ENCODE measurements around the gene CUL3. TPM values are rescaled to one million over a fixed set of nuclear protein-coding genes. Genes with fewer than 3 reads are reported as not detected.
"Not testable (repeated sequence)": the region's sequence is repeated elsewhere in the genome, so short reads cannot be mapped to it uniquely, and the experiment has no call there.

CUL3 gene
- total RNA-seq, 2 donors from 2014 or later: 86.4 to 103 TPM

DNA sequence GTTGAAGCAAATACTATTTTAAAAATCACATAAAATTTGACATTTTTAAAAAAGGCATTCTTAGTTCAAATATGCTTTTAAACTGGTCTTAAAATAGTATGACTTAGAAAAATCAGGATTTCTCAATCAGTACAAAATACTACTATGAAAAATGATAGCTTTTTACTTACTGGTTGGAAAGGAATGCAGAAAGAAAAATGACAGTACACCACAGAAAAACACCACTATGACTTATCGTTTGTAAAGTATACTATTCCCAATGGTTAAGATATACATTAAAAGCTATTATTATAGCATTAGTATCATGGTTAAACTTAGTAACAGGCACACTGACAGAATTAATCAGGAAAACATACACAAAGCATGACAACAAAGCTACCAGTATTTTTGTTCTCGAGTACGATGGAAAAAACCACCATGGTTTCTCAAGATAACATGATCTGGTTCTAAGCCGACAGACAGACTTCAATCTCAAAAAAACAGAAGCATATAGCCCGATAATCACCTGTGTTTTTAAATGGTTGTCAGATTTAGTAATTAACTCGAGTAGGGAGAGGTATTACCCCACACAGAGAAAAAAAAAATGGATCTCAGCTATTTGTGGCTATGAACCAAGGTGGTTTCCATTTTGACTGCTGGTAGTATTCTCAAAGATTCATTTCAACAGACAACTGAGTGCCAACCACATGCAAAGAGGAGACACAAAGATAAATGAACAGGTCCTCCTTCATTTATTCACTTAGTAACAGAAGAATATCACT lies 39.1 kb downstream of the CUL3 start:
- H3K36me3 Mint-ChIP-seq: peaks cover 5% of the 10 kb centered on the region
- no peaks in the 10 kb centered on the region for H3K27me3 Mint-ChIP-seq
- peaks cover 34 to 38% of the 10 kb centered on the region in 2 donors for H3K4me1 Mint-ChIP-seq (ENCODE audit: low read depth in 2 of 2)
- no peaks in the 10 kb centered on the region for H3K9me3 Mint-ChIP-seq
- ATAC-seq (peak in 1 of 2 donors; percentile 77), DNase-seq (ENCODE audit: low spot score) (no peak)
- peak overlapping the region; percentile 3 to 24 for H3K27ac Mint-ChIP-seq
- no peak overlapping the region for H3K4me3 Mint-ChIP-seq

DNA sequence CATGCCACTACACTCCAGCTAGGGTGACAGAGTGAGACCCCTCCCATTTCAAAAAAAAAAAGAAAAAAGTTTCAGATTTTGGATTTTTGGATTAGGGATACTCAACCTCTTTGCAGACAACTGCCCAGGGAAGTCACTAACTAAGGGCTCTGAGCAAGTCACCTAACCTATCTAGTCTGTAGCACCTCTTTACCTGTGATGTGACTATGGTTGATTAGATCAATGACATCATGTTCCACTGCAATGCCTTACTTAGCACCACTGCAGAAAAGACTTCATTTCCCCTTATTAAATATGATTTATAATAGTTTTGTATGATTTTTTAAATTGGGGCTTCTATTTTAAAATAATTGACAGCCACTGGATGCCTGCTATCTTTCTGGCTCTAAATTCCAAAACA lies 41.2 kb downstream of the CUL3 start:
- H3K4me3 Mint-ChIP-seq: no peak overlapping the region
- H3K36me3 Mint-ChIP-seq: peaks cover 11% of the 10 kb centered on the region
- ATAC-seq (no peak), DNase-seq (ENCODE audit: low spot score) (no peak)
- H3K9me3 Mint-ChIP-seq: no peaks in the 10 kb centered on the region
- H3K4me1 Mint-ChIP-seq (ENCODE audit: low read depth in 2 of 2): peaks cover 39 to 43% of the 10 kb centered on the region in 2 donors
- no peak overlapping the region for H3K27ac Mint-ChIP-seq
- H3K27me3 Mint-ChIP-seq: no peaks in the 10 kb centered on the region

DNA sequence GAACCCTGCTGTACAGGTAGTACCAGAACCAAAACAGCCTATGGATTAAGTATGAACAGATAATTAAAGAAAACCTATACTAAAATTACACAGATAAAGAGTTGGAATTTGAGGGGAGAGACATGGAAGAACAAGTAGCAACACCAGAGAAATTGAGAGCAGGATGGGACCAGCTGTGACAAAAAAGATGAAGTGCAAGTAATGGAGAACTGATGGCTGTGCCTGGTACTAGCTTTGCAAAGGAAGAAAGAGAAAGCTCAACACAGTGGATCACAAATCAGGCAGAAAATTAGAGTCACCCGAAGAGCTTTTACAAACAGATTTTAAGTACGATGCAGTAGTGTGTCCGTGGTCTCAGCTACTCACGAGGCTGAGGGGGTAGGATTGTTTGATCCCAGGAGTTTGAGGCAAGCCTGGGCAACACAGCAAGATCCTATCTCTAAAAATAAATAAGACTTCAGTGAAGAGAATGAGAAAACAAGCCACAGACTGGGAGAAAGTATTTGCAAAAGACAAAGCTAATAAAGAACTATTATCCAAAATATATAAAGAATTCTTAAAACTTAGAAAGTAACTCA lies 46.5 kb downstream of the CUL3 start:
- DNase-seq (ENCODE audit: low spot score) (no peak), ATAC-seq (no peak)
- Mint-ChIP-seq H3K27me3 (no peaks in the 10 kb centered on the region), H3K4me1 (ENCODE audit: low read depth in 2 of 2) (peaks cover 33 to 40% of the 10 kb centered on the region in 2 donors), H3K27ac (no peak overlapping the region), H3K36me3 (peaks cover 11% of the 10 kb centered on the region), H3K9me3 (no peaks in the 10 kb centered on the region), H3K4me3 (no peak overlapping the region)

DNA sequence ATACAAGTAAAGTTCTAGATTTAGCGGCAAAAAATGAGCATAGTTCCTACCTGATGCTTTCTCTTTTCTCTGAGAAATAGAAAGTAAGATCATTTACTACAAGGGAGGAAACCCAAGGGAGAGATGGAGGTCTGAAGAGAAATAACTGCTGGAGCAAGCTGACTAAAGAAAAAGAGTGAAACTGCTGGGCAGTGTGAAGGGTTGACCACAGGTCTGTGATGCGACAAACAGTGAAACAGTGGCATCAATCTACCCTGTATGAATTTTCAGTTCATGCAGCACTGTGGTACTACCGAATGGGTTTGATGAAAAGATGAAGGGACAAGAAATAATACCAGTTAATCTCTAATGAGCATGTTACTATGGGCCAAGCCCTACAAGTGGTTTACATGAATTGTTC lies 52.2 kb downstream of the CUL3 start:
- H3K27me3 Mint-ChIP-seq: no peaks in the 10 kb centered on the region

DNA sequence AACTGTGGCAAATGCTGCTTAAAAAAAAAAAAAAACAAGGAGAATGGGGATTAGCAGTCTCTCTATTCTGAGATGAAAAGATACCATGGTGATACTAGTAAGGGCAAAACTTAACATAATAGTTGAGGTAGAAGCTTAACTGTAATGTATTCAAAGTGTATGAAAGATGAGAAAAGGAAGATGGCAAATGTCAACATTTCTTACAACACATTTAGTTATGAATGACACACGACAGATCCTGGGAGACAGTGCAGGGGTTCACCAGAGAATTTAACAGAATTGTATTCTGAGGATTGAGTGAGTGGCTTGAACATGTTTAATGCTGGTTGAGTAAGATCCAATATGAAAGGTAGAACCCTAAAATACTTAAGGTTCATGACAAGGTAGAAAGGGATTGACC lies 52.7 kb downstream of the CUL3 start:
- H3K27me3 Mint-ChIP-seq: no peaks in the 10 kb centered on the region
- no peaks in the 10 kb centered on the region for H3K9me3 Mint-ChIP-seq
- ATAC-seq: no peak
- peak overlapping the region; percentile 5 for H3K4me3 Mint-ChIP-seq
- no peak for DNase-seq (ENCODE audit: low spot score)
- peak overlapping the region; percentile 7 to 44 for H3K27ac Mint-ChIP-seq
- H3K4me1 Mint-ChIP-seq (ENCODE audit: low read depth in 2 of 2): peaks cover 40 to 48% of the 10 kb centered on the region in 2 donors
- peaks cover 15% of the 10 kb centered on the region for H3K36me3 Mint-ChIP-seq

More for the DNA sequence above, 52.2 kb downstream of the CUL3 start:
- Mint-ChIP-seq H3K4me3 (peak overlapping the region; percentile 5), H3K27ac (peak overlapping the region; percentile 7 to 44), H3K36me3 (peaks cover 15% of the 10 kb centered on the region), H3K9me3 (no peaks in the 10 kb centered on the region), H3K4me1 (ENCODE audit: low read depth in 2 of 2) (peaks cover 37 to 43% of the 10 kb centered on the region in 2 donors)
- DNase-seq (ENCODE audit: low spot score): no peak
- peak in 1 of 2 donors; percentile 74 for ATAC-seq

DNA sequence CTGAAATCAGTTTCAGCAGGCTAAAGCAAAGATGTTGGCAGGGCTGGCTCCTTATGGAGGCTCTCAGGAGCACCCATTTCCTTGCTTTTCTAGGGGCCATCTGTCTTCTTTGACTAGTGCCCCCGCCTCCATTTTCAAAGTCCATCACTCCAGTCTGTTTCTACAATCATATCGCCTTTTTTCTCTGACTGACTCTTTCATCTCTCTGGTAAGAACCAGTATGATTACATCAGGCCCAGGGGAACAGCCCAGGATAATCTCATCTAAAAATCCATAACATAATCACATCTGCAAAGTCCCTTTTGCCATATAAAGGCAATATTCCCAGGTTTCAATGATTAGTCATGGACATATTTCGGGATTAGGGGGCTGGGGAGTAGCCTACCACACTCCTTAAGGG lies 57.0 kb downstream of the CUL3 start:
- ATAC-seq: no peak

DNA sequence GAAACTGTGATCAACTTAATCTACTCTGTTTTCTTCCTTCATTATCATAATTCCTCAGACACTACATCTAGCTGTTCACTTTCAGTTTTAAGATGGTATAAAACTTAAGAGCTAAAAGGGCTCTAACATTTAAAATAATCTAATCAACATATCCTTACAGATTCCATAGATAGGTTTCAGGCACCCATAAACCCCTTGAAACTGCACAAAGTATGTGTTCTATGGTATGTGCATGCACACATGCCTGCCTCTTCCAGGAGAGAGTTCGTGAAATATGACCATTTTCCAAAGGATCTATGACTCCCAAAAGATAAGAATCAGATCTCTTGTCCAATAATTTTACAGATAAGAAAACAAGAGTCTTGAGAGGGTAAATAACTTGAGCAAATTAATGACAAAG lies 59.4 kb downstream of the CUL3 start:
- ATAC-seq: no peak
- Mint-ChIP-seq H3K36me3 (no peaks in the 10 kb centered on the region), H3K9me3 (no peaks in the 10 kb centered on the region), H3K4me3 (no peak overlapping the region), H3K27me3 (no peaks in the 10 kb centered on the region), H3K4me1 (ENCODE audit: low read depth in 2 of 2) (peaks cover 41 to 52% of the 10 kb centered on the region in 2 donors), H3K27ac (peak overlapping the region; percentile 10 to 61)
- no peak for DNase-seq (ENCODE audit: low spot score)

More for the DNA sequence above, 57.0 kb downstream of the CUL3 start:
- DNase-seq (ENCODE audit: low spot score): no peak
- Mint-ChIP-seq H3K27ac (peak overlapping the region; percentile 18 to 56), H3K36me3 (peaks cover 14% of the 10 kb centered on the region), H3K9me3 (no peaks in the 10 kb centered on the region), H3K27me3 (no peaks in the 10 kb centered on the region), H3K4me1 (ENCODE audit: low read depth in 2 of 2) (peaks cover 56 to 66% of the 10 kb centered on the region in 2 donors), H3K4me3 (no peak overlapping the region)

DNA sequence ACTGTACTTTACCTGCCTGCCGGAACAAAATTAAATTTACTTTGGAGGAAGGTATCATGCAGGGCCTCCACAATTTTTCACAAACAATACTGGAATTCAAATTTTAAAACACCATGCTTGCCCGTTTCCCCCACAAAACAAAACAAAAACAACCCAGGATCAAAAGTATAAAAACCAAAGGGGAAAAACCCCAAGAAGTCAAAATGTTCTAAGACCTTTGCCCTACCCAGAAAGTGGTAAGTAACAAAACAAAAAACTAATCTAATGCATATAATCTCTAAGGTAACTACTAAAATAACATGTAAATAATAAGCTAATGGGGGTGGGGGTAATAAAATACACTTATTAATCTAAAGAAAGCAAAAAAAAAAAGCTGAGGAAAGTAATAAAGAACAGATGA lies 60.5 kb downstream of the CUL3 start:
- no peaks in the 10 kb centered on the region for H3K27me3 Mint-ChIP-seq
- H3K27ac Mint-ChIP-seq: peak overlapping the region; percentile 63
- peaks cover 49 to 63% of the 10 kb centered on the region in 2 donors for H3K4me1 Mint-ChIP-seq (ENCODE audit: low read depth in 2 of 2)
- DNase-seq (ENCODE audit: low spot score): no peak
- H3K36me3 Mint-ChIP-seq: no peaks in the 10 kb centered on the region
- no peaks in the 10 kb centered on the region for H3K9me3 Mint-ChIP-seq
- H3K4me3 Mint-ChIP-seq: peak overlapping the region; percentile 68
- ATAC-seq: no peak

DNA sequence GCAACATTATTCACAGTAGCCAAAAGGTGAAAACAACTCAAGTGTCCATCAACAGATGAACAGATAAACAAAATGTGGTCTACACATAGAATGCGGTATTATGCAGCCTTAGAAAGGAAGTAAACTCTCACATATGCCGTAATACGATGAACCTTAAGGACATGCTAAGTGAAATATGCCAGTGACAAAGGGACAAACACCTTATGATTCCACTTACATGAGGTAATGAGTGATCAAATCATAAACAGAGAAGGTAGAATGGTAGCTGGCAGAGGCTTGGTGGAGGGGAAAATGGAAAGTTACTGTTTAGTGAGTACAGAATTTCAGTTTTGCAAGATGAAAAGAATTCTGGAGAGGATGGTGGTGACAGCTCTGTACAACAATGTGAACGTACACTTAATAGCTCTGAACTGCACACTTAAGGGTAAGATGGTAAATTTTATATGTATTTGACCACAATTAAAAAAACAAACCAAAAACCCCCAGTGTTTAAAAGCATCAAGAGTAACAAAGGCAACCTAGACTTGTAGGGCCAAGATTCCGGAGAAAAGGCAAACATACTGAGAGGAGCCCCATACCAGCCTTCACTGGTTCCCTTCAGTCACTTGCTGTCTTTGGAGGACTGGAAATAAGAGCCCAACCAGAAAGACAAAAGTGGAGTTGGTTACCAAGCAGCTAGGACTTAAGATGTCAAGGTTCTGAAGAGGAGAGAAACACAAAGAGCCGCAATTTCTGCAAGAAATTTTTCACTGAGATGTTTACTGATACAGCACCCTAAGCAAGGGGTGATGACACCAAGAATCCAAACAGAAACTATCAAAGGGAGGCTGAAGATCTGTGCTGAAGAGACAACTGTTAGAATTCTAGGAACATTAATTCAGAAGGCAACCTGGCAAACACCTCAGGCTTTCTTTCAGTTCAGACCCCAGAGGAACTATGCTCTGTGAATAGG lies 61.3 kb downstream of the CUL3 start:
- Mint-ChIP-seq H3K4me1 (ENCODE audit: low read depth in 2 of 2) (peaks cover 52 to 68% of the 10 kb centered on the region in 2 donors), H3K36me3 (no peaks in the 10 kb centered on the region), H3K4me3 (peak overlapping the region; percentile 68), H3K27ac (peak overlapping the region; percentile 63), H3K27me3 (no peaks in the 10 kb centered on the region), H3K9me3 (no peaks in the 10 kb centered on the region)
- DNase-seq (ENCODE audit: low spot score) (no peak), ATAC-seq (peak; percentile 65 to 75)

DNA sequence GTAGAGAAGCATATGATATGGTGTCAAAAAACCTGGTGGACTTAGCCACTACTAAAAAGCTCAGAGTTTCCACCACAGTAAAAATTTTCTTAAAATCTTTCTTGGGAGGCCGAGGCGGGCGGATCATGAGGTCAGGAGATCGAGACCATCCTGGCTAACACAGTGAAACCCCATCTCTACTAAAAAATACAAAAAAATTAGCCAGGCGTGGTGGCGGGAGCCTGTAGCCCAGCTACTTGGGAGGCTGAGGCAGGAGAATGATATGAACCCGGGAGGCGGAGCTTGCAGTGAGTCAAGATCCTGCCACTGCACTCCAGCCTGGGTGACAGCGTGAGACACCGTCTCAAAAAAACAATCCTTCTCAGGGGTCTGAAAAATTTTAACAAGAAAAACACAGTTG lies 62.7 kb downstream of the CUL3 start:
- not testable (repeated sequence) for H3K36me3 Mint-ChIP-seq; DNase-seq (ENCODE audit: low spot score); H3K27ac Mint-ChIP-seq; ATAC-seq; H3K9me3 Mint-ChIP-seq; H3K4me3 Mint-ChIP-seq; H3K27me3 Mint-ChIP-seq
- peaks cover 52 to 64% of the 10 kb centered on the region in 2 donors for H3K4me1 Mint-ChIP-seq (ENCODE audit: low read depth in 2 of 2)

DNA sequence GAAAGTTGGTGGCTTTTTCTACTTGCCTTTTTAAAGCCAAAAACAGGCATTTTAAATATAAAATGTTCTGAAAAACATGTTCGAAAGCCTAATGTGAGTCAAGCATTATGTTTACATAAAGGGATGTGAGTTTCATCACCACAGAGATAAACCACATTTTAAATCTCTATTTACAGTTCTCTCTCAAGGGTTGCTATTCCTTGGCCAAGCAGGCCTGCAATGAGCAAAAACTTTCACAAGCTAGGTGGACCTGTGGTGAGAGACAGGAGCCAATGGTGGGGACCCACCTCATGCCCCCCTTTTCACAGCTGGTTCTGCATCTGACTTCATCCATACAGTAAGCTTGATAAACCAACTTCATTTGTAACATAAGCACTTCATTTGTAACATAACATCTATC lies 65.1 kb downstream of the CUL3 start:
- Mint-ChIP-seq H3K27ac (peak overlapping the region; percentile 49 to 53), H3K4me3 (peak overlapping the region; percentile 42), H3K27me3 (no peaks in the 10 kb centered on the region), H3K4me1 (ENCODE audit: low read depth in 2 of 2) (peaks cover 56 to 58% of the 10 kb centered on the region in 2 donors), H3K36me3 (peaks cover 5% of the 10 kb centered on the region), H3K9me3 (no peaks in the 10 kb centered on the region)
- ATAC-seq (peak; percentile 82 to 94), DNase-seq (ENCODE audit: low spot score) (no peak)

DNA sequence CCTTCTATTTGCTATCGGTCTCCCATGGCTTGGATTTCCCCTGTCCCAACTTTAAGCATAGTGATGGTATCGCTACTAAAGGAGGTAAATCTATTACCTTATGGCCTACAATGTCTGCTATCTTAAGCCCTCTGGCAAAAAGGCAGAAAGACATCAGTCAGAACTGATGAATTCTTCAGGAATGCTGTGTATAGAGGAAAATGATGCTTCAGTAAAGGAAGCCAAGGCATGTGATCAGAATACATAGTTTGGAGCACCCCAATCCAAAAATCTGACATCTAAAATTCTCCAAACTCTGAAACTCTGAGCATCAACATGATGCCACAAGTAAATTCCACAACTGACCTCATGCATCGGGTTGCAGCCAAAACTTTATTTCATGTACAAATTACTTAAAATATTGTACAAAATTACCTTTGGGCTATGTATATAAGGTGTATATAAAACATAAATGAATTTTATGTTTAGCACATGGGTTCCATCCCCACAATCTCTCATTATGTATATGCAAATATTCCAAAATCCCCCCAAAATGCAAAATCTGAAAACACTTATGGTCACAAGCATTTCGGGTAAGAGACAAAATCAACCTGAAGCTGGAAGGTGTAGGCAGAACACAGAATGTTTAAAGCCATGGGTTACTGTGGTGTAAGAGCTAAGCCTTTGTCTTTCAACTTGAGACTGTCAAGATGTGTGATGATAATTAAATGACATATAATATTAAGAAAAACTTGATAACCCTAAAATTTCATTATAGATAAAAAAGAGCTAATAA lies 66.2 kb downstream of the CUL3 start:
- peak overlapping the region in 1 of 2 donors; percentile 58 for H3K27ac Mint-ChIP-seq
- no peaks in the 10 kb centered on the region for H3K9me3 Mint-ChIP-seq
- peaks cover 9% of the 10 kb centered on the region for H3K36me3 Mint-ChIP-seq
- H3K27me3 Mint-ChIP-seq: no peaks in the 10 kb centered on the region
- H3K4me3 Mint-ChIP-seq: no peak overlapping the region
- H3K4me1 Mint-ChIP-seq (ENCODE audit: low read depth in 2 of 2): peaks cover 52 to 53% of the 10 kb centered on the region in 2 donors
- DNase-seq (ENCODE audit: low spot score) (no peak), ATAC-seq (no peak)

DNA sequence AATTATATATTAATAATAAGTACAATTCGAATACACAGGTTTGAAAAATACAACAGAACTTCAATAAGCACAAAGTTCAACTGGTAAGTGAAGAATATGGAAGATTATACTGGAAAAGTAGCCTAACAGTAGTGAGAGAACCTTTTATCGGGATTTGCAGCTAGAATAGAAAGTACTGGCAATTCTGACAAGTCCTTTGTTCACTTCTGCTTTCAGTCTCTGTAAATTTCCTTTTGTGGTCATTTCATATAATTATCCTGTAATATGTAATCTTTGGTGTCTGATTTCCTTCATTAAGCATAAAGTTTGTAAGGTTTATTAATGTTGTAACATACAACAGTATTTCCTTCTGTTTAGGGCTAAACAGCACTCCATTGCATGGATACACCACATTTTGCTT lies 67.2 kb downstream of the CUL3 start:
- Mint-ChIP-seq H3K36me3 (peaks cover 9% of the 10 kb centered on the region), H3K4me1 (ENCODE audit: low read depth in 2 of 2) (peaks cover 43 to 46% of the 10 kb centered on the region in 2 donors), H3K27me3 (no peaks in the 10 kb centered on the region), H3K4me3 (no peak overlapping the region), H3K9me3 (no peaks in the 10 kb centered on the region), H3K27ac (peak overlapping the region in 1 of 2 donors; percentile 58)
- no peak for ATAC-seq
- DNase-seq (ENCODE audit: low spot score): no peak

Measured in natural killer cell treated with Interleukin-12 subunit alpha and Interleukin-12 subunit beta and Interleukin-15 and Interleukin-18, amount 100 ng/mL, for 72 hours (primary cell).